ENCODE data around the gene LASP1.
A peak's percentile ranks its signal among the peaks of the same experiment; 100 is the strongest.

The LASP1 gene

GRCh38 chr17:38870259-38871165, 654 bp downstream of the LASP1 start:
- peak; percentile 24 to 30 for ATAC-seq

DNA sequence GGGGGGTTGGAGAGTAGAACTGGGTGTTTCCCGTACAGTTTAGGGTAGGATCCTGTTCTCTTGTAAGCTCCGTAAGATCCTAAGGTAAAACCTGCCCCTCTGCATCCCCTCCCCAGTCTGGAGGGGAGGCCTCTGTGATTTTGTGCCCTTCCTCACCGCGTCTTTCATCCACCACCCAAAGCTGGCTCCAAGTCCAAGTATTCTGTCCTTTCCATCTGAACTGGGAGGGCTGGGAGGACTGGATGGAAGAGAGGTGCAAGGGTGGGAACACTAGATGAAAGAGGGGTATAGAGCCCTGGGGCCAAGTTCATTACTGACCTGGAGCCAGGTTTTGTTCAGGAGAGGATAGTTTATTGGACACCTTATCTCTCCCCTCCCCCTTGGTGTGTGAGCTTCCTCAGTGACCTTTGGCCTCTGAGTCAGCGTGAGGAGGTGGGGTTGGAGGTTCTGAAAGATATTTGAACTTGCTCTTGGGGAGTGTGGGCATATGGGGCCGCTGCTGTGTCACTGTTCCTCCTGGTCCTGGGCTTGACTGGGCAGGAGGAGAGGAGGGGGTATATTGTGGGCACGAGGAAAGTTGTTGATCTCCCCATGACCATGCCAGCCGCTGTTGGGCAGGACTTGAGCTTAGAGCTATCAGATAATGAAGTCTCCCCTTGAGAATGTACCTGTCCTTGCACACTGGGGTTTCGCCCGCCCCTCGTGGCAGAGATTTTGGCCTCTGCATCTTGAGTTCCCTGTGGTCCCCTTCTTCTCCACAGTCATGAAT, 1.6 kb downstream of the LASP1 start:
- ATAC-seq = peak; percentile 42 to 44

DNA sequence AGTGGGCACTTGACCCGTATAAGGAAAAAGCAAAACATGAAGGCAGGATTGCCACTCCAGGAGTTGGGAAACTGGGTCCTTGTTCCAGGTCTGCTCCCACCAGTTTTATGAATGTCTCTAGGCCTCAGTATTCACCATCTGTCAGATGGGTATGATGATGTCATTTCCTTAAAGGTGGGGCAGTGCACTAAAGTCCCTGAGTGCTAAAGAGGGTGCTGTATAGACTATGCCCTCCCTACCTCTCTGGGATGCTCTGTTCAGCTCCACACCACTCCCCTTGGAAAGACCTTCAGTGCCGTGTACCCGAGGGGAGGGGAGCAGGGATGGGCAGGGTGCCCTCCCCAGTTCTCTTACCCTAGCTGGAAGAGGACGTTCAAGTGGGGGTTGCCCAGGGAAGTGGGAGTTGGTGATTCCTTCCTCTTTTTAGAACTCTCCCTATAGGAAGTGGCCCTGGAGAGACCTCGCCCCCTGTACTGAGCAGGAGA, 2.2 kb downstream of the LASP1 start:
- no peak for ATAC-seq

DNA sequence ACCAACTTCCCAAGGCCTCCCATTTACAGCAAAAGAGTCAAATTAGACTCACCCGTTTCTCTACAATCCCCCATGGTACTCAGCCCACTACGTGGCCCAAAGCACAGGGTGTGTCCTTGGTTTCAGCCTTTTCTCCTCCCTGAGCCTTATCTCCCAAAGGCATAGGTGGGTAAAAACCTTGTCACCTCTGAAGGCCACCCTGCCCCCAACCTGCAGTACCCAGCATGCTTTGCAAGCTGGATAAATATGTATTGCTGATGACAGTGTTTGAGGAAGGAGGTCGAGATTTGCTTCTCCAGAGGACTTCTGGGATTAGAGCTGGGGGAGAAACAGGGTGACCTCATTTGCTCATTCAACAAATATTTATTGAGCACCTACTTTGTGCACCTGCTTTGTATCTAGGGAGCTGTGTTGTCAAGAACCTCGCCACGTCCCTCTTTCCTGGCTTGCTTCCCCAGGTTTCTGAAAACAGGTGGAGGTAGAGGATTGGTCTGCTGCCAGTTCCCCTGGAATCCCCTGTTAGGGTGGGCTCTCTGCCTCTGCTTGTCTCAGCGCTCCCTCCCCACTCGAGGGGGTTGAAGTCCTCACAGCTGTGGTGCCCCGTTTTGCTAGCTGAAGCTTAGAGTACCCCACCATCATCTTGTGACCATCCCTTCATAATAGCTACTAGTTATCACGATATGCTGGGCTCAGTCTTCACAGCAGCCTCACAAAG, 3.0 kb downstream of the LASP1 start:
- no peak for ATAC-seq

GRCh38 chr17:38873640-38874380, 4.0 kb downstream of the LASP1 start:
- no peak for ATAC-seq

DNA sequence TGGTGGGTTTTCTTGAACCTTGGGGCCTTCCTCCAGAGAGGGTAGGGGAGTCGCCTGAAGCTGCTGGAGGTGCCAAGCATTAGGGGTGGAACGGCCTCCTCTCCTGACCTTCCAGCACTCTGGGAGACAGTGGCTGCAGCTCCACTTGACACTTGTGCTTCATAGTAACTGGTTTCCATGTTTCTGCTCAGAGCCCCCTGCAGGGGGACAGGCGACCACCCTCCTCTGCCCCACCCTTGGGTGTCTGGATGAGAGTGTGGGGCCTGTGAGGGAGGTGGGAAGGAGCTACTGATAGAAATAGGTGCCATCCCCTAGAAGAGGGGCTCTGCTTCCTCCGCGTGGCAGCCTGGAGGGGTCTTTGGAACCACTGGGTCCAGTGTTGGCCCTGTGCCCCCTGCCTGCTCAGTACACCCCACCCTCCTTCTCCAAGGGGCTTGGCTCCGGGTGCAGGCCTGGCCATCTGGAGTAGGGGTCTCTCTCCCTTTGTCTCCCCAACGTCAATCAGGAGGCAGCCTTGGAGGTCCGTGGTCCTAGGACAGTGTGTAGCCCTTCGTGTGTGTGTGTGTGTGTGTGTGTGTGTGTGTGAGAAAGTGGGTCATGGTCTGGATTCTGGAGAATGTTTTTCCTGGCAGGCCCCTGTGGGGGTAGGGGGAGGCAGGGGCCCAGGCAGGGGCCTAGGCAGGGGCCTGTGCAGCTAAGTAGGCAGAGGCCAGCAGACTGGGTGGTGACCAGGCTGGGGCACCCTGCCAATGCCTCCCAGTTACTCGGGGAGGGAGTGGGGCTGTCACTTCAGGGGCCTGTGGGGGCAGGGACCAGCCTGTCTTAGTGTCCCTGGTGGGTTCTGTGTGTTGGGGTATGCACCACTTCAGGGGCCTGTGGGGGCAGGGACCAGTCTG, 4.9 kb downstream of the LASP1 start:
- no peak for ATAC-seq

DNA sequence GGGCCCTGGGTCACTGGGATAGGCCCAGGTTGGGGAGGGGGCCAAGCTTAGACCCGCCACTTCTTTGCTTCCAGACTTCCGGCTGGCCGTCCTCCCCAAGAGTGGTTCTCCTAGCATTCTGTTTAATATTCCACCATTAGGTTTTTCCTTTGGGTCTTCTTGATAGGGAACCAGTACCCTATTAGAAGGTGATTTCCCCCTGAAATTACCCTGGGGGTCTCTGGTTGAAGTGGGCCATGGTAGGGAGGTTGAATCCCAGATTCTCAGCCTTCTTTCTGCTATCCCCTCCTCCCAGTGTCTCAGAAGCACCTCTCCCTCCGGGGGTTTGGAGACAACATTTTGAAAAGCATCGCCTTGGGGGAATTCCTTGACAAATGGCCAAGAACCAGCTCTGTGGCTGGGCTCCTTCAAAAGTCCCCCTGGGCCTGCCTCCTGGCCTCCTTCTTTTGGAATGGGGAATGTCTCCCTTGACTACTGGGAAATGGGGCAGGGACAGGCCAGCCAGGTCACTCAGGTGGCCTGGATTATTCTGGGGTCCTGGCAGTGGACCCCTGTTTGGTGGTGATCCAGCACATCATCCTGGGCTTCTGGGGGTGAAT, 5.7 kb downstream of the LASP1 start:
- ATAC-seq = no peak

DNA sequence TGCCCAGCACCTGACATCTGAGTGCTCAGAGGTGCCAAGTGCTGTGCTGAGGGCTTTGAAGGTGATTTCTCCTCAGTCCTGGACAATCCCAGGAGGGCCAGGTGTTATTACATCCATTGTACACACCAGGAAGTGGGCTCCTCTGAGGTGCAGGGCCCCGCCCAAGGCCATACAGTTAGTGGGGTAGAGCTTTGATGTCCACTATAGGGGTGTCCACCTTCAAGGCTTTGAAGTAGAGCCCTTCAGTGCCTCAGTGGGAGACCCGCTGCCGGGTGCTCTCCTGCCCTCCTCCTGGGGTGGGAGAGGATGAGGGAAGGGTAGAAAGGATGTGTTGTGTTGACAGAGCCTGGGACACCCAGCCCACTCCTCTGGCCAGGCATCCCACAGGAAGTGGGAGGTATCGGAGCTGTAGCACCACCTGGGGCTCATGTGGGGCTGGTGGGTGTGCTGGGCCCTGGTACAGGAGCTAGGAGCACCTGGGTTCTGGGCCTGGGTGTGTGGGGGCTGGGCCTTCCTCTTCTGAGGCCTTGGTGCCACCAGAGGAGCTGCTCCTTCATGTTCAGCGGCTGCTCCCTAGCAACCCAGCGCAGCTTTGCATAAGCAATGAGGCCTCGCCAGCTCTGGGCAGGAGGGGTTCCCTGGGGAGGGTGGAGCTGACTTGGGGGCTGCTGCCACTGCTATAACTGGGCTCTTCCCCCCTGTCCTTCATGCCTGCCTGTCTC, 7.4 kb downstream of the LASP1 start:
- ATAC-seq = peak; percentile 42 to 52

DNA sequence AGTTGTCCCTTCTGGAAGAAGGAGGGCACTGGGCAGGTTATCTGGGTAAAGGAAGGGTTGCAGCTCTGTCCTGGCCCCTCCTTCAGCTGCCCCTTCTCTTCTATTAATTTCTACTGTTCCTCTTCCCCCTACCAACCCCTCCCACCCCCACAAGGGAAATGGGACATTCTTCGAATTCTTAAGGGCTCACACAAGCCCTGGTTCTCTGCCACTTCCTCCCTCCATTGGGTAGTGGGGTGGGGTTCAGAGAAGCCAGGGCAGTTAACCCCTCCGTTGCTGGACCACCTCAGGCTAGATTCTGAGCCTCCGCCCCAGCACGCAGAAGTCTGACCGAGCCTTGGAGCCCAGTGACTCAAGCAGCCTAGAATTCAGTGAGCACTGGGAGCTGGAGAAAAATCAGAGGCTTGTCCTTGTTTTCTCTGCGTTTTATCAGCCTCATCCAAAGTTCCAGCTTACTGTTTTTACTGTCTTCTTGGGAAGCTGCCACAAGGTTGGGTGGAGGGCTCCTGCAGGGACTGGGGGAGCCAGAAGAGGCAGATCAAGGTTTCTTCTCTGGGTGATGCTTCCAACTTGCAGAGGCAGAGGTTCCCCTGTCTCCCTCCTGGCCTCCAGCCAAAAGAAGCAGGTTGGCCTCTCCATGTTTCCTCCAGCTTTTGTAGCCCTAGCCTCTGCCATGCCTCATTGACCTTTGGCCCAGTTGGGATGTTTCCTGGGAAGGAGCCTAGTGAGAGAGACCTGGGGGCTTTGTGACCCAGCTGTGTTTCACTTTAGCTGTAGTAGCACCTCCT, 10.2 kb downstream of the LASP1 start:
- no peak for ATAC-seq

DNA sequence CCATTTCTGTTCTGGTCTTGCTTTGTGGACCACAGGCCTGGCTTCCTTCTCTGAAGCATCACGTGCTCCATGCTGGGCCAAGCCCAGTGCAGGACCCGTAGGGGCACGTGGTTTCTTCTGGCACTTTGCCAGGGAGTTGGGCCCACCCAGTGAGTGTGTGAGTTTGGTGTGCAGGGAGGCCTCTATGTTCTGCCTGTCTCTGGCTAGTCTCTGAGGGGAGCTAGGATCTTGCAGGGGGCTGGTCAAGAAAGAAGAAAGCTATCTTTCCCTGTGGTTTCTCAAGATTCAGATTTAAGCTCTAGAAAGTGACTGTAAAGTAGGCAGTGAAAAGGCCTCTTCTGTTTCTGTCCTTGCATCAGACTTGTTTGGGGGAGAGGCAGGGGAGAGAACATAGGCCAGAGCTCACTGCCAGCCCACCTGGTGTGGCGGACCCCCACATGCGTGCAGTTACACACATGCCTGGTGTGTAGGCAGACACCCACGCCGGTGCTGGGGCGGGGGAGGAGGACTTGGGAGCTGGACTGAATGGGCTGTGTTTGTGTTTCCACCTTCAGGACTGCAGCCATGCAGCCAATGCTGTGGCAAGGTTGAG, 11.8 kb downstream of the LASP1 start:
- ATAC-seq = peak; percentile 42 to 44

DNA sequence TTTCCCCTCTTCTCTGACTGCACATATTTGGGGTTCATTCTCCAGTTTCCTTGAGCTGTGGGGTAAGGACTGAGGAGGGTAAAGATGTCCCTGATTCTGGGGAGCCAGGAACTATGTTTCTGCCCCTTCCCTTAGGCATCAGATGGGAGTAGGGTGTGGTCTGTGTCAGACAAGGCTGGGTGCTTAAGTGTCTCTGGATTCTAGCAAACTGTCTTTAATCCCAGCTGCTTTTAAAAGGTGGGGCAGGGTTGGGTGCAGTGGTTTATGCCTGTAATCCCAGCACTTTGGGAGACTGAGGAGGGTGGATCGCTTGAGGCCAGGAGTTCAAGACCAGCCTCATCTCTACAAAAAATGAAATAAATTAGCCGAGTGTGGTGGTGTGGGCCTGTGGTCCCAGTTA, 13.0 kb downstream of the LASP1 start:
- ATAC-seq = no peak

- no peak for ATAC-seq
These were observed 14.0 kb downstream of the LASP1 start for GRCh38 chr17:38883592-38884526.

- ATAC-seq = no peak
These were observed 15.3 kb downstream of the LASP1 start for GRCh38 chr17:38885044-38885727.

DNA sequence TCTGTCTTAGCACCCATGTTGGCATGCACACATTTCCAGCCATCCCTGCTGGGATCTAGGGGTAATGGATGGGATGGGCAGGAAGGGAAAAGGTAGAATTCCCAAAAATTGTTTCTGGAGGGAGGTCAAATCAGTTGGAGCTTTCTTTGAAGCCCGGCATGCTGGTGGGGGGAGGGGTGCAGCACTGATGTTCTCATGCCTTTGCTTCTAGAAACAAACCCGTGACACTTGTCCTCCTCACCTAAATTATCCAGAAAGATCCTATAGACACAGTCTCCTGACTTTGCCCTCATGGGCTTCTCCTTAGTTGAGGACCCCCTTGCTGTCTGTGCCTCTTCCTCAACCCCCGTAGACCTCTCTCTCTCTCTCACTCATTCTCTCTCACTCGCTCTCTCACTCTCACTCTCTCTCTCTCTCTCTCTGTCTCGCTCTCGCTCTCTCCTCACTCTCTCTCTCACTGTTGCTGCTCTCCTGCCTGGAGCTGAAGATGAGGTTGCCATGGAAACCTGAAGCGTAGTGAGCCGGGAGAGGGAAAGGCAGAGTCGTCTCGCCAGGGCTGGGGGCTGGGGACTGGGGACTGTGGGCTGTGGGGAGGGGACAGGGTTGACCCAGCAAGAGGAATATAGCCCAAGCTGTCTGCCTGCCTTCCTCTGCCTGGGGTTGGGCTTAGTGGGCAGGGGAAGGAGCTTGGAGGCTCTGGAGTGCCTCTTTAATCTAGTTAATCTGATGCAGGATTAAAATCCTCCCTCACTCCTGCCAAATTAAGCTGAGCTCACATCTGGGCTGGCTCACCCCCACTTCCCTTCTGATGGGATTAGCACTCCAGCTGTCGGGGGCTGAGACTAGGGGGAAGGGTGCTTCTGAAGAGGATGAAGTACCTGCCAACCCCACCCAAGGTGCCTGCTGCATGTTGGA, 16.1 kb downstream of the LASP1 start:
- ATAC-seq = no peak

DNA sequence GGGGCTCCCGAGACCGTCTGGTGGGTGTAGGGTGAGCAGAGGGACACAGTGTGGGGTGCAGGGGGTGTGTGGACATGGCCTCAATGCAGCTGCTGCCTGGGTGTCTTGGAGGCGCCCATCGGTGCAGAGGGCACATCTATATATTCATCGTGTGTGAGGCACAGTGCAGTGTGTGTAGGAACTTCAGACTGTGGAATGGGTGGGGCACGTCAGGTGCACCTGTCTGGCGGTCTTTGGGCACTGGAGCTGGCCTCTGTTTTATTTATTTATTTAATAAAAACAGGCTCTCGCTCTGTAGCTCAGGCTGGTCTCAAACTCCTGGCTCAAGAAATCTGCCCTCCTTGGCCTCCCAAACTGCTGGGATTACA, 16.8 kb downstream of the LASP1 start:
- ATAC-seq = no peak

DNA sequence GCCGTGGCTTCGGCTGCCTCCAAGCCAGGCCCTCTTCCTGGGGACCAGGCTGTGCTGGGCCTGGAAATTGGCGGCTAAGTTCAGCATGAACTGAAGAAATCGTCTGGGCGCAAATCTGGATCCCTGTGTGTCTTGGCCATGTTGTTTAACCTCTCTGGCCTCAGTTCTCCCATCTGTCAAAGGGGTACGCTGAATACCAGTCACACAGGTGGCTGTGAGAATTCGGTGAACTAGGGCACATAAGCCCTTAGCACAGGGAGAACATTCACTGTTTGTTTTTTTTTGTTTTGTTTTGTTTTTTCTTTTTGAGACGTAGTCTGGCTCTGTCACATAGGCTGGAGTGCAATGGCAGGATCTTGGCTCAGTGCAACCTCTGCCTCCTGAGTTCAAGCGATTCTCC, 19.0 kb downstream of the LASP1 start:
- ATAC-seq = no peak
